SK-N-MC (cell line): Measurements from ENCODE around the gene CNOT1.

ENCODE experiments used
- DNase-seq: peaks from one replicate; pipeline ENCODE4 v3.0.0-alpha.2; 2011; ENCODE audit warnings: low read depth, low spot score
- H3K27ac ChIP-seq: fragments of 200-600 bp; sonication (generic); 2 replicates; pipeline ENCODE4 v1.5.1; 2016; ENCODE audit warnings: mixed run types
- H3K36me3 ChIP-seq: fragments of 200-600 bp; sonication (generic); 2 replicates; pipeline ENCODE4 v1.6.1; 2017; ENCODE audit warnings: antibody characterized with exemption, low read length, mixed read lengths; ENCODE audit not compliant: insufficient read depth
- H3K4me3 ChIP-seq: fragments of 200-600 bp; sonication (generic); 2 replicates; pipeline ENCODE4 v1.5.1; 2016
- H3K9ac ChIP-seq: fragments of 200-600 bp; sonication (generic); 2 replicates; pipeline ENCODE4 v1.8.0; 2017; ENCODE audit warnings: mixed run types, mixed read lengths; ENCODE audit not compliant: insufficient read length
- H3K9me3 ChIP-seq: fragments of 200-600 bp; sonication (generic); 2 replicates; pipeline ENCODE4 v1.6.1; 2017; ENCODE audit warnings: low read depth, mild to moderate bottlenecking, antibody characterized with exemption, low read length, moderate library complexity, mixed read lengths
- EZH2 ChIP-seq: fragments of 200-600 bp; sonication (generic); IDR thresholded peaks from one replicate; pipeline ENCODE4 v1.6.1; 2017; ENCODE audit warnings: antibody characterized with exemption
- FOXP2 ChIP-seq: optimal IDR thresholded peaks from 2 replicates; pipeline ENCODE3; 2011; ENCODE audit warnings: mild to moderate bottlenecking, moderate library complexity; ENCODE audit not compliant: insufficient read depth; ENCODE audit errors: extremely low read length, control extremely low read depth
- POLR2AphosphoS5 ChIP-seq: IDR thresholded peaks from 2 replicates; pipeline ENCODE4 v1.6.1; 2012; ENCODE audit warnings: mild to moderate bottlenecking, low read depth, low read length, borderline replicate concordance

CNOT1 gene

GRCh38 chr16:58478427-58478826 is 151.2 kb downstream of the CNOT1 start:
- no peak for DNase-seq
- no peak overlapping the region for H3K27ac ChIP-seq
- no peak overlapping the region for H3K9ac ChIP-seq
- TF ChIP-seq EZH2 (no peak), POLR2AphosphoS5 (no peak), FOXP2 (no peak)
- H3K4me3 ChIP-seq: no peak overlapping the region
- no peaks in the 10 kb centered on the region for H3K9me3 ChIP-seq
- H3K36me3 ChIP-seq: no peaks in the 10 kb centered on the region

- Histone ChIP-seq H3K36me3 (no peaks in the 10 kb centered on the region), H3K9me3 (no peaks in the 10 kb centered on the region), H3K27ac (no peak overlapping the region), H3K9ac (no peak overlapping the region), H3K4me3 (no peak overlapping the region)
- TF ChIP-seq POLR2AphosphoS5: no peak
- no peak for TF ChIP-seq EZH2
- TF ChIP-seq FOXP2: no peak
- DNase-seq: no peak
These were observed 152.8 kb downstream of the CNOT1 start for GRCh38 chr16:58476791-58477190.

GRCh38 chr16:58475091-58475619 is 154.5 kb downstream of the CNOT1 start:
- TF ChIP-seq POLR2AphosphoS5 (no peak), FOXP2 (no peak), EZH2 (no peak)

GRCh38 chr16:58474296-58474695 is 155.3 kb downstream of the CNOT1 start:
- H3K27ac ChIP-seq: no peak overlapping the region
- H3K36me3 ChIP-seq: no peaks in the 10 kb centered on the region
- no peak overlapping the region for H3K4me3 ChIP-seq
- DNase-seq: no peak
- TF ChIP-seq EZH2 (no peak), FOXP2 (no peak), POLR2AphosphoS5 (no peak)
- no peaks in the 10 kb centered on the region for H3K9me3 ChIP-seq
- no peak overlapping the region for H3K9ac ChIP-seq

More at GRCh38 chr16:58475091-58475619, 154.5 kb downstream of the CNOT1 start:
- Histone ChIP-seq H3K9ac (no peak overlapping the region), H3K36me3 (no peaks in the 10 kb centered on the region), H3K27ac (no peak overlapping the region), H3K9me3 (no peaks in the 10 kb centered on the region), H3K4me3 (no peak overlapping the region)
- no peak for DNase-seq

DNA sequence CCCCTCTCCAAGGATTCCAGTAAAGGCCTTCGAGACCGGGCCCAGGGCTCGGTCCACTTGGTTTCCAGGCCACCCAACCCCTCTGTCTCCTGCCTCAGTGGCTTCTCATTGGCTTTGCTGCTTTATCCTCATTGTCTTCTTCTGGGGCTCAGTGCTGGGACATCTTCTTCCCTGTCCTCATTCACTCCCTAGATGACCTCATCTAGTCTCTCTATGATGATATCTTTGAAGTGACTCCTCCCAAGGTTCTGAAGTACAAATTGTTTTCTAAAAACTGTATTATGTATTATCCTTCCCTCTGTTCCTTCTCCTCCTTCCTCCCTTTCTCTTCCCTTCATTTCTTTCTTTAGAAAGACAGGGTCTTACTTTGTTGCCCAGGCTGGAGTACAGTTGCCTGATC is 156.8 kb downstream of the CNOT1 start:
- Histone ChIP-seq H3K36me3 (no peaks in the 10 kb centered on the region), H3K4me3 (no peak overlapping the region), H3K9ac (no peak overlapping the region), H3K9me3 (no peaks in the 10 kb centered on the region), H3K27ac (no peak overlapping the region)
- DNase-seq: no peak
- TF ChIP-seq FOXP2 (no peak), POLR2AphosphoS5 (no peak), EZH2 (no peak)

DNA sequence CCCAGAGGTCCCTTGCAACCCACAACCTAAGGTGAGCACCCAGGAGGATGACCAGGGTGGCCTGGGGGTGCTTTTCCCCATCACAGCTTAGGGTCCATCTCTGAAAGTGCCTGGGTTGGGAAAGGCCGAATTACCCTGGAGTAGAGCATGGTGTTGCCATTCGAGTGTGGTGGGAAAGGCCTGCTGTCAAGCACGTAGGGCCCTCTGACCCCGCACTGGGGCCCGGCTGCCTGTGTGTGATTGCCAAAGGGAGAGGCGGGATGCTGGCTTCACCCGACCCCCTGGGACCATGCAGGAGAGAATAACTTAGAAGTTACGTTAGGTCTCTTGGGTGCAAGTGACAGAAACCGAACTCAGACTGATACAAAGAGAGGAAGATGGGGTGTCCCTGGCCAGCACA is 157.4 kb downstream of the CNOT1 start:
- no peak overlapping the region for H3K27ac ChIP-seq
- H3K36me3 ChIP-seq: no peaks in the 10 kb centered on the region
- no peaks in the 10 kb centered on the region for H3K9me3 ChIP-seq
- H3K9ac ChIP-seq: no peak overlapping the region
- TF ChIP-seq POLR2AphosphoS5 (no peak), FOXP2 (no peak), EZH2 (no peak)
- no peak for DNase-seq
- H3K4me3 ChIP-seq: no peak overlapping the region

DNA sequence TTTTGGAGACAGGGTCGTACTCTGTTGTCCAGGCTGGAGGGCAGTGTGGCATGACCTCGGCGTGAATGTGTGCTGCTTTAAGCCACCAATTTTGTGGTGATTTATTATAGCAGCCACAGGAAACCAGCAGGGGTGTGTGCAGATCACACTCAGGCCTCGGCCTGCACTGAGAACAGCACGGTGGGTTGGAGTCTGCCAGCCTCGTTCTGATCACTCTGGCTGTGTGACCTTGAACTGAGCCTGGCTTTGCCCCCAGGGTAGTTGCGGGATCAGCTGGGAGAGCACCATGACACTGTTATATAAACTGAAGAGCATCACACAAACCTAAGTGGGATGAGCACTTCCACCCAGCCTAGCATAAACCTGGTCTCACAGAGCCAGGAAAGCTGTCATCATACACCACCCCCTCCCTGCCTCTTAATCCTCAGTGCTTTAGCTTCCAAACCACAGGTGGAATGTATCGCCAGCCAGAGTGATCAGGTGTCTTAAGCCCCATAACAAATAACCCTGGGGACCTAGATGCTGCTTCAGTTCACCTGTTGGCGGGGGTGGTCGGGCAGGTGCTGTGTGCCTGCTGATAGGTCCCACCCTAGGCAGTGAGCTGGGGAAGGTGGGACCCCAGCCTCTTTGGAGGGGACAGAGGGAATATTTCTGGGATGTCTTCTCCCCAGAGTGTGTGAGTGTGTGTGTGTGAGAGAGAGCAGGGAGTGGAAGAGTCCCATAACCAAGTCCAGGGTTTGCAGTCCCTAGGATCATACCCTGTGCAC is 158.2 kb downstream of the CNOT1 start:
- Histone ChIP-seq H3K9ac (no peak overlapping the region), H3K9me3 (no peaks in the 10 kb centered on the region), H3K27ac (no peak overlapping the region), H3K36me3 (no peaks in the 10 kb centered on the region), H3K4me3 (no peak overlapping the region)
- TF ChIP-seq EZH2 (no peak), POLR2AphosphoS5 (no peak), FOXP2 (no peak)
- DNase-seq: no peak
